GM12872 (cell line): ENCODE data around the gene NKX3-2.

Experiments used
- CTCF ChIP-seq: IDR thresholded peaks from 3 replicates; pipeline ENCODE4 v1.5.1; 2011; ENCODE audit warnings: low read depth, mild to moderate bottlenecking, low read length, moderate library complexity; ENCODE audit not compliant: insufficient read depth

The NKX3-2 gene

GRCh38 chr4:13523591-13524503 lies 20.5 kb downstream of the NKX3-2 start:
- TF ChIP-seq CTCF = no peak

- TF ChIP-seq CTCF = no peak
Observed at GRCh38 chr4:13523105-13523477, 21.2 kb downstream of the NKX3-2 start.

GRCh38 chr4:13522282-13523104 lies 21.8 kb downstream of the NKX3-2 start:
- no peak for TF ChIP-seq CTCF

- no peak for TF ChIP-seq CTCF
Observed at GRCh38 chr4:13521047-13521446, 23.3 kb downstream of the NKX3-2 start.

- no peak for TF ChIP-seq CTCF
Observed at GRCh38 chr4:13516315-13516860, 27.9 kb downstream of the NKX3-2 start.

- no peak for TF ChIP-seq CTCF
Observed at GRCh38 chr4:13515268-13515667, 29.0 kb downstream of the NKX3-2 start.

- TF ChIP-seq CTCF = no peak
Observed at GRCh38 chr4:13514722-13515121, 29.6 kb downstream of the NKX3-2 start.
